Adrenal gland (tissue), 5 donors: ENCODE data around the gene TMEM98.

Experiments
- CTCF ChIP-seq, 6 experiments: fragments of 450-650 bp in 4 of 6; fragments of 200-600 bp in 2 of 6; sonication (generic) in 1 of 6; IDR thresholded peaks; 1 replicate in 5 of 6; 2 replicates in 1 of 6; pipeline versions ENCODE4 v1.5.1 to v1.8.0; 2016 to 2021; ENCODE audit warnings: antibody characterized with exemption in 6 of 6, mild to moderate bottlenecking in 2 of 6, moderate library complexity in 1 of 6
- POLR2A ChIP-seq, 2 donors: fragments of 450-650 bp; IDR thresholded peaks; one replicate each; pipeline ENCODE4 v1.6.1; 2017; ENCODE audit warnings: antibody characterized with exemption in 2 of 2, mild to moderate bottlenecking in 2 of 2, moderate library complexity in 1 of 2
- donor health status: DM: no; HTN: no; CAD: no.

- TF ChIP-seq CTCF (IDR thresholded peaks at IDR 0.05) (no peak), POLR2A (IDR thresholded peaks at IDR 0.05) (no peak)
These were observed 8.4 kb downstream of the TMEM98 start for GRCh38 chr17:32936186-32936893.
